Right kidney (tissue), 1 donor: ENCODE data around the gene OBSCN.

Experiments
- DNase-seq: peaks from one replicate; pipeline ENCODE4 v3.0.0-alpha.2; 2016

Gene OBSCN

DNA sequence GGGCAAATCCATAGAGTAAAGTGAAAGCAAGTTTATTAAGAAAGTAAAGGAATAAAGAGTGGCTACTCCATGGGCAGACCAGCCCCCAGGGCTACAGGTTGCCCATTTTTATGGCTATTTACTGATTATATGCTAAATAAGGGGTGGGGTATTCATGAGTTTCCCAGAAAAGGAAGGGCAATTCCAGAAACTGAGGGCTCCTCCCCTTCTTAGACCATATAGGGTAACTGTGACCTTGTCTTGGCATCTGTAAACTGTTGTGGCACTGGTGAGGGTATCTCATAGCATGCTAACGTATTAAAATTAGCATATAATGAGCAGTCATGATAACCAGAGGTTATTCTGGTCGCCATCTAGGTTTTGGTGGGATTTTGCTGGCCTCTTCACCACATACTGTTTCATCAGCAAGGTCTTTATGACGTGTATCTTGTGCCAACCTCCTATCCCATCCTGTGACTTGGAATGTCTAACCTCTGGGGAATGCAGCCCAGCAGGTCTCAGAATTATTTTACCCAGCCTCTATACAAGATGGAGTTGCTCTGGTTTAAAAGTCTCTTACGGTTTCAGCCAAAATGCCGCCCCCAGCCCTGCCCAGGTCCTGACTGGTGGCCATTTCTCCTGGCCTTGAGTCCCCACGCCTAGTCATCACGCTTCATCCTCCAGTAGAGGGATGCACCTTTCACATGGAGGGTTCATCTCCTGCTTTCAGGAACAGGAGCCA lies 209.8 kb downstream of the OBSCN start:
- DNase-seq, result no peak

DNA sequence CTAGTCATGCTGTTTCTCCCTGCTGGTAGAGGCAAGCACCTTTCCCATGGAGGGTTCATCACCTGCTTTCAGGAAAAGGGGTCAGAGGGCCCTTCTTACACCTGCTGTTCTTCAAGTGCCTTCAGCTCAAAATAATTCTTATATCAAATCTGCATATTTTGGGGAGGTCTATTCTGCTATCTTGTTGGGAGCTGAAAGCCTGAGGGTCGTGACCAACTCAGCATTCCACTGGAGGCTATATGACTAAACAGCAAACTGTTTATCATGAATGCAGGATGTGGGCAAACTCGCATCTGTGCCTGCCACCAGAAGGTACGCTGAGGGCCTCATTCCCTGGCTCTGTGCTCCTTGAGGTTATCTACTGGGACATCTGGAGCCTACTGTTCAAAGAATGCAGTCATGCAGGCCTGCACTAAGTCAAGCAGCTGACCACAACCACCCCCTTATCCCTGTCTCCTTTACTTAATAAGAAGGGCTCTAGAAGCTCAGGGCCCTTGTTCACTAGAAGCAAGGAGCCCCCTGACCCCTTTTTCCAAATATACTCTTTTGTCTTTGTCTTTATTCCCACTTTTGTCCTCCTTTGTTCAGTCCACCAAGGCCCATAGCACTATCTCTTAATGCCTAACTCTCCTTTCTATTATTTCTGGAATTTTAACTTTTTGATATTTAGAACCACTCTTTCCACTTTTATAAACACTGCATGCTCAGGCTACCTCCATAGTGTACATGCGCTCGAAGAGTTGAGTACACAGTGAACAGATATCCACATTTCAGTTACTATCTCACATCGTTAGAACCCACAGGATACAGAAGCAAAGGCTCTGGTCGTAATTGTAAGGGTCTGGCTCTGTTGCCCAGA lies 213.4 kb downstream of the OBSCN start:
- DNase-seq, result no peak

DNA sequence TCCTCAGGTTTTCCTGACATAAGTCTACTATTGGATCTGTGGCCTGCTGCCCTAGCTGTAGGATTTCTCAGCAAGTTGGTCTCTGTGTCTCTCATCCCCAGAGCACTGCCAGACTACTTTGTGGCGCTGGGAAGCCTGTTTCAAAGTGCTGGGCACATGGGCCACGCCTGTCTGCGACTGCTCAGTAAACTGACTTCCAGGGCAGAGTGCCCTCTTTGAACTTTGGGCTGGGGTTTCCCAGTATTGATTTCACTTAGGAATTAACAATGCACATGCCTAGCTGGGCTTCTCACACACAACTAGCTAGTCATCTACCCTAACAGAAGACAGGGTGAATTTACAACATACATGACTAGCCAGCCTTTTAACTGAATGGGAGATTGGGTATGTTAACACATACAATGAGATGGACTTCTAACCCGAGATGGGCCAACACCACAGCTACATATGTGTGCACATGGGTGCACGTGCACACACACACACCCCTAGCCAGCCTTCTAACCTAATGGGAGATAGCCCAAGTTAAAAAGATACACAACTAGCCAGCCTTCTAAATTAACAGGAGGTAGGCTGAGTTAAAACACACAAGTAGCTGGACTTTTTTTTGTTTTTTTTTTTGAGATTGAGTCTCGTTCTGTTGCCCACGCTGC lies 215.7 kb downstream of the OBSCN start:
- no peak for DNase-seq

DNA sequence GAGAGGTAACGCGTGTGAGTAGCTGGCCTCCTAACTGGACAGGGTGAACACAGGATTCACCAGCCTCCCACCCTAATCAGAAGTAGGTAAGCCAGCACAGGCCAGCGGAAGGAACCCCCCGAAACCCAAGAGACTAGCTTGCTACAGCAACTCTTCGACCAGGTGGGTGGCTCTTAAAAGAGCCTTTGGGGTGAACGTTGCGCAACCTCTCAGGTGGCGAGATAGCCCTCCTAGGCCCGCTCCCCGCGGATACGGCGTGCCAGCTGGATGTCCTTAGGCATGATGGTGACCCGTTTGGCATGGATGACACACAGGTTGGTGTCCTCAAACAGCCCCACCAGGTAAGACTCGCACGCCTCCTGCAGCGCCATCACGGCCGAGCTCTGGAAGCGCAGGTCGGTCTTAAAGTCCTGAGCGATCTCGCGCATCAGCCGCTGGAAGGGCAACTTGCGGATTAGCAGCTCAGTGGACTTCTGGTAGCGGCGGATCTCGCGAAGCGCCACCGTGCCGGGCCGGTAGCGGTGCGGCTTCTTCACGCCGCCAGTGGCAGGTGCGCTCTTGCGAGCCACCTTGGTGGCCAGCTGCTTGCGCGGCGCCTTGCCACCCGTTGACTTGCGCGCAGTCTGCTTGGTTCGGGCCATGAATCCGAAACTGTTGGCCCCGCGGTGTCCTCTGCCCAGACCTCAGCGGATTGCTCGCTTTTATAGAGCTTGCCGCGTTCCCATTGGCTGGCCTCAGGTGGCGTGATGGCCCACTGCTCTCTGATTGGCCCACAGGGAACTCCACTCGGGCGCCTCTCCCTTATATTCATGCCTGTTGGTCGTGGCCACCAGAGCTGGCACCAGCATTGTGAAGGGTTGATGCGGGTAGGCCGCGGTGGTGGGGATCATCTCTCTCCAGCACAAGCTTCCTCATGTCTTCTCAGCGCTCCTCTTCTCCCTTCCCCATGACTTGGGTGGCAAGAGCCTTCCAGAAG lies 217.1 kb downstream of the OBSCN start:
- no peak for DNase-seq

DNA sequence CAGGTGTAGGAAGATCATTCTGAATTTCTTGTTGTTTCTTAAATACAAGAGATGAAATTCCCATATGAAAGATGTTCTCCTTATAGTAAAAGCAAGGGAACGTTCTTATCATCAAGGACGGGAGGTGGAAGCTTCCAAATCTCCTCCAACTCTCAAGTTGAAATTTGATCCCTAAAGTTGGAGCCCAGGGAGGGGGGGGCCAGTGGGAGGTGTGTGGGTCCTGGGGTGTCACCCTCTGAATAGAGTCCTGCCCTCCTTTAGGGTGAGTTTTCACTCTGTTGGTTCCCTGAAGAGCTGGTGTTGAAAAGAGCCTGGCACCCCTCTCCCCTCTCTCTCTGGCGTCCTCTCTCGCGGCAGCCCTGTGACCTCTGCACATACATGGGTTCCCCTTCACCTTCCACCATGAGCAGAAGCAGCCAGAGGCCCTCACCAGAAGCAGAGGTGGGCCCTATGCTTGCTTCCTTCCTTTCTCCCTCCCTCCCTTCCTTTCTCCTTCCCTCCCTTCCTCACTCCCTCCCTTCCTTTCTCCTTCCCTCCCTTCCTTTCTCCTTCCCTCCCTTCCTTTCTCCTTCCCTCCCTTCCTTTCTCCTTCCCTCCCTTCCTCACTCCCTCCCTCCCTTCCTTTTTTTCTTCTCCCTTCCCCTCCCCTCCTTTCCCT lies 218.8 kb downstream of the OBSCN start:
- no peak for DNase-seq

DNA sequence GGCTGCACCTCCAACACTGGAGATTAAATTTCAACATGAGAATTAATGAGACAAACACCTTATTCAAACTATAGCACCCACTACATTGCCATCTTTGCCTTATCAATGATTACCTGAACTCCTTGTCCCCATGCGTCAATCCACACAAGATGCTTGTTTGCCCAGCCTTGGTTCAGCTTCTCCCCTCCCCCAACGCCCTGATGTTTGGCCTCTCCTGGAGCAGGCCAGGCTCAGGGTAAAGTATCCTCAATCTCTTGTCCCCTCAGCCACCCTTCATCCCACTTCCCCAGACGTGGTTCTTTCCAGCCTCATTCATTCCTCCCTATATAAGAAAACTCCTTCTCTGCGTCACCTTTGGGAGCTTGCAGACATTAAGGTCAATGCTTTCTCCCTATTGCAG lies 220.6 kb downstream of the OBSCN start:
- DNase-seq, result no peak
